K562 (cell line): Measurements from ENCODE around the gene FOSL1. TPM values are rescaled to one million over a fixed set of nuclear protein-coding genes. Genes with fewer than 3 reads are reported as not detected.

Experiments used
- EGR1 ChIP-seq: fragments of 450-650 bp; conservative IDR thresholded peaks from 2 replicates; pipeline ENCODE4 v1.6.1; 2017; ENCODE audit warnings: mild to moderate bottlenecking
- HCFC1 ChIP-seq: IDR thresholded peaks from 2 replicates; pipeline ENCODE4 v1.6.1; 2012; ENCODE audit warnings: low read depth, low read length, improper control_type of control experiment
- LEF1 ChIP-seq: fragments of 450-650 bp; IDR thresholded peaks from 2 replicates; pipeline ENCODE4 v1.6.1; 2016; ENCODE audit warnings: mild to moderate bottlenecking
- NR0B1 ChIP-seq: fragments of 450-650 bp; IDR thresholded peaks from one replicate; pipeline ENCODE4 v1.6.1; 2018; ENCODE audit warnings: mild to moderate bottlenecking, moderate library complexity; ENCODE audit not compliant: partially characterized antibody
- NR4A1 ChIP-seq, 2 experiments: fragments of 250-450 bp in 1 of 2; fragments of 450-650 bp in 1 of 2; sonication (Bioruptor Pico) in 1 of 2; IDR thresholded peaks; 2 replicates each; pipeline versions ENCODE4 v1.4.0 to v1.6.1; 2016 to 2020; ENCODE audit warnings: mild to moderate bottlenecking in 2 of 2, missing compliant biosample characterization in 1 of 2, missing genetic modification characterization in 1 of 2, moderate library complexity in 1 of 2
- PHF20 ChIP-seq: fragments of 450-650 bp; IDR thresholded peaks from 2 replicates; pipeline ENCODE4 v1.6.1; 2018; ENCODE audit not compliant: partially characterized antibody
- POLR2AphosphoS5 ChIP-seq: IDR thresholded peaks from 2 replicates; pipeline ENCODE4 v1.6.1; 2011; ENCODE audit warnings: mild to moderate bottlenecking, low read depth, low read length, moderate library complexity; ENCODE audit not compliant: control insufficient read depth, insufficient read depth
- POLR2B ChIP-seq: fragments of 450-650 bp; IDR thresholded peaks from 2 replicates; pipeline ENCODE4 v1.6.1; 2018; ENCODE audit warnings: low read depth; ENCODE audit not compliant: partially characterized antibody
- POLR2G ChIP-seq: fragments of 200-400 bp; formaldehyde crosslinking; IDR thresholded peaks from 2 replicates; pipeline ENCODE4 v1.6.1; 2017; ENCODE audit warnings: low read depth, mild to moderate bottlenecking, antibody characterized with exemption, low read length, moderate library complexity
- RBFOX2 ChIP-seq: fragments of 200-400 bp; formaldehyde crosslinking; IDR thresholded peaks from 2 replicates; pipeline ENCODE4 v1.6.1; 2017; ENCODE audit warnings: low read depth, mild to moderate bottlenecking, low read length, moderate library complexity
- RNF219 ChIP-seq: fragments of 250-450 bp; sonication (Bioruptor Pico); IDR thresholded peaks from 2 replicates; pipeline ENCODE4 v1.5.0; 2022; ENCODE audit warnings: mild to moderate bottlenecking
- SPI1 ChIP-seq: IDR thresholded peaks from 2 replicates; pipeline ENCODE4 v1.6.1; 2011; ENCODE audit warnings: low read depth, low read length, control low read depth, borderline replicate concordance
- TCF7L2 ChIP-seq: fragments of 150-350 bp; IDR thresholded peaks from 2 replicates; pipeline ENCODE4 v1.6.1; 2016; ENCODE audit warnings: low read depth, mild to moderate bottlenecking, low read length, moderate library complexity
- TSC22D4 ChIP-seq: fragments of 450-650 bp; IDR thresholded peaks from 2 replicates; pipeline ENCODE4 v1.6.1; 2016; ENCODE audit warnings: missing genetic modification characterization, missing biosample characterization, control low read depth
- YBX1 ChIP-seq: fragments of 450-650 bp; IDR thresholded peaks from 2 replicates; pipeline ENCODE4 v1.7.1; 2016; ENCODE audit warnings: mild to moderate bottlenecking
- ZBTB17 ChIP-seq: fragments of 450-650 bp; formaldehyde crosslinking; IDR thresholded peaks from 2 replicates; pipeline ENCODE4 v1.4.0; 2020; ENCODE audit warnings: mild to moderate bottlenecking
- ZBTB2 ChIP-seq: fragments of 450-650 bp; IDR thresholded peaks from 2 replicates; pipeline ENCODE4 v1.6.1; 2016; ENCODE audit warnings: antibody characterized with exemption
- ZNF609 ChIP-seq: sonication (generic); formaldehyde crosslinking; IDR thresholded peaks from 2 replicates; pipeline ENCODE4 v1.8.1; 2023; ENCODE audit warnings: missing genetic modification reagents, mild to moderate bottlenecking, borderline replicate concordance
- ZNF717 ChIP-seq: fragments of 250-450 bp; sonication (Bioruptor Pico); IDR thresholded peaks from 2 replicates; pipeline ENCODE4 v1.5.0; 2021
- polyA plus RNA-seq, 8 experiments: library from polyadenylated mRNA; depleted of rRNA in 4 of 8; stranded (reverse) in 5 of 8; unstranded in 3 of 8; fragments of >200 nt; fragmentation: Nextera tagmentation in 2 of 8; fragmentation: Illumina TruSeq in 1 of 8; extraction: Ambion mirVana in 2 of 8; extraction: Trizol in 1 of 8; gene quantifications; 2 replicates each; pipeline versions ENCODE4 v1.2.1 to v1.2.3, GENCODE V29; 2011 to 2014; ENCODE audit warnings: inconsistent platforms in 1 of 8, missing spikeins in 1 of 8
- total RNA-seq, 7 experiments: library from RNA; depleted of rRNA in 6 of 7; stranded (reverse); fragments of >200 nt in 6 of 7; fragmentation: Illumina TruSeq in 2 of 7; extraction: Trizol in 2 of 7; gene quantifications; 2 replicates each; pipeline versions ENCODE4 v1.2.1 to v1.2.3, GENCODE V29; 2011 to 2021; ENCODE audit warnings: low replicate concordance in 1 of 7

FOSL1 gene
- total and polyA plus RNA-seq, 9 of the 15 experiments (the other 6 are each of a cell fraction or from before 2014, with no cell fraction given) = 3.5 to 39.6 (median 10.0) TPM

- 0 out of 2 replicates have a peak, but pooled peaks have one; percentile 61 for TF ChIP-seq RBFOX2
- TF ChIP-seq HCFC1 = no peak
- no peak for TF ChIP-seq ZBTB2
- TF ChIP-seq TSC22D4 (tag) = no peak
- TF ChIP-seq NR0B1 = no peak
- TF ChIP-seq NR4A1 (CRISPR knock-in tag; IDR thresholded peaks at IDR 0.05) = no peak
- no peak for TF ChIP-seq NR4A1 (tag; IDR thresholded peaks at IDR 0.05)
- TF ChIP-seq ZNF609 (CRISPR knock-in tag) = no peak
- TF ChIP-seq ZNF717 (CRISPR knock-in tag) = no peak
- no peak for TF ChIP-seq RNF219 (CRISPR knock-in tag)
- TF ChIP-seq POLR2G = peak; percentile 73
- no peak for TF ChIP-seq ZBTB17 (CRISPR knock-in tag)
- no peak for TF ChIP-seq TCF7L2
- TF ChIP-seq LEF1 = no peak
- peak; percentile 42 for TF ChIP-seq POLR2B
- peak; percentile 23; the same call in 1 of the 2 replicates for TF ChIP-seq POLR2AphosphoS5
- TF ChIP-seq SPI1 = no peak
- TF ChIP-seq PHF20 = no peak
- no peak for TF ChIP-seq YBX1
- peak; percentile 29; the same call in 1 of the 2 replicates for TF ChIP-seq EGR1
These were observed 7.4 kb downstream of the FOSL1 start (continued) for GRCh38 chr11:65892661-65893317.
